Esophagus squamous epithelium (tissue), 5 donors: Measurements from ENCODE around the gene CEP120. TPM values are rescaled to one million over a fixed set of nuclear protein-coding genes. Genes with fewer than 3 reads are reported as not detected.

Experiments used
- DNase-seq: peaks from one replicate; lab custom pipeline; 2025; lab: John Stamatoyannopoulos, UW
- H3K27ac ChIP-seq, 4 donors: fragments of 200-600 bp; sonication (generic); one replicate each; pipeline ENCODE4 v1.5.1; 2016 to 2019; ENCODE audit warnings: mild to moderate bottlenecking in 1 of 4
- H3K27me3 ChIP-seq, 4 donors: fragments of 200-600 bp; sonication (generic); 1 replicate in 3 of 4; 2 replicates in 1 of 4; pipeline versions ENCODE4 v1.5.1 to v1.6.0; 2017 to 2021; ENCODE audit warnings: antibody characterized with exemption in 1 of 4
- H3K36me3 ChIP-seq, 3 donors: fragments of 200-600 bp; sonication (generic); one replicate each; pipeline ENCODE4 v1.5.1; 2016 to 2019
- H3K4me1 ChIP-seq, 3 donors: fragments of 200-600 bp; sonication (generic); one replicate each; pipeline ENCODE4 v1.5.1; 2017 to 2019
- H3K4me3 ChIP-seq, 4 donors: fragments of 200-600 bp; sonication (generic); 1 replicate in 3 of 4; 2 replicates in 1 of 4; pipeline ENCODE4 v1.5.1; 2016 to 2019; ENCODE audit warnings: mild to moderate bottlenecking in 2 of 4, moderate library complexity in 1 of 4
- H3K9me3 ChIP-seq, 3 donors: fragments of 200-600 bp; sonication (generic); one replicate each; pipeline ENCODE4 v1.5.1; 2016 to 2019
- CTCF ChIP-seq, 6 experiments: fragments of 450-650 bp in 4 of 6; fragments of 200-600 bp in 2 of 6; sonication (generic) in 2 of 6; IDR thresholded peaks; one replicate each; pipeline ENCODE4 v1.5.1; 2016 to 2019; ENCODE audit warnings: antibody characterized with exemption in 6 of 6, mild to moderate bottlenecking in 4 of 6, moderate library complexity in 4 of 6
- POLR2A ChIP-seq, 4 donors: fragments of 450-650 bp; IDR thresholded peaks; one replicate each; pipeline ENCODE4 v1.6.1; 2017; ENCODE audit warnings: antibody characterized with exemption in 4 of 4, mild to moderate bottlenecking in 4 of 4, moderate library complexity in 3 of 4
- WGBS, 2 donors: methylation state at CpG; one replicate each; pipeline ENCODE4 v1.1.5; 2018; 5-methylcytosine and 5-hydroxymethylcytosine counted together
- intact Hi-C: fragments of 100-400 bp; cut with DNase I; formaldehyde crosslinking; loops from one replicate; pipeline ENCODE4 v1.15.0; 2022
- total RNA-seq, 4 donors: library from RNA; depleted of rRNA; stranded (reverse); fragments of >200 nt; gene quantifications; one replicate each; pipeline ENCODE4 v1.1.0, GENCODE V29; 2016
- donor health status: DM: yes; HTN: yes; CAD: no.

Gene CEP120
- total RNA-seq, 4 donors from 2014 or later: 7.9 to 12.6 (median 10.1) TPM

GRCh38 chr5:123367739-123368138, 55.5 kb downstream of the CEP120 start:
- peak in 4 of 6 experiments; percentile 14 to 43 (median 23) for TF ChIP-seq CTCF (IDR thresholded peaks at IDR 0.05)
- no peak for TF ChIP-seq POLR2A (IDR thresholded peaks at IDR 0.05)
- 80 to 86% methylated on average over 1 of the region's 1 CpG for WGBS, 2 donors
- no peak overlapping the region for H3K27ac ChIP-seq
- no peaks in the 10 kb centered on the region for H3K9me3 ChIP-seq
- peaks cover 0 to 18% (median 0%) of the 10 kb centered on the region in 3 donors for H3K4me1 ChIP-seq
- DNase-seq: no peak
- H3K36me3 ChIP-seq: peaks cover 0 to 36% (median 0%) of the 10 kb centered on the region in 3 donors
- no peaks in the 10 kb centered on the region for H3K27me3 ChIP-seq
- H3K4me3 ChIP-seq: no peak overlapping the region
- intact Hi-C loops: no loop called here

DNA sequence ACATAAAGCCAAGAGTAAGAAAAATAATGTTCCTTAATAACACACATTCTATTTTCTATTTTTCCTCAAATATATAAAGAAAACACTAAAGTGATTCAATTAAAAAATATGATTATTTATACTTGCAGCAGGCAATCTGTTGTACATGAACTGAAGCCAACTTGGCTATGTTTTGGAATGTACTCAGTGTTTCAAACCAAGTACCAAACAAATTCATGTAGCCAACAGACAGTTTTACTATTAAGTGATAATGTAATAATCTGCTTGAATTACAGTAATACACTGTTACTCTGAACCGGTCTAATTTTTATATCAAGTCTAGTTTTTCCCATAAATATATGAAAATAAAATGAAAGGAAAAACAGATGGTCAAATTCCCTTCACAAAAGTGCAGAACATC, 58.0 kb downstream of the CEP120 start:
- Histone ChIP-seq H3K9me3 (no peaks in the 10 kb centered on the region), H3K36me3 (peaks cover 0 to 23% (median 0%) of the 10 kb centered on the region in 3 donors), H3K27me3 (no peaks in the 10 kb centered on the region), H3K4me3 (no peak overlapping the region), H3K4me1 (peaks cover 0 to 23% (median 0%) of the 10 kb centered on the region in 3 donors), H3K27ac (no peak overlapping the region)
- DNase-seq: no peak
- 53 to 78% methylated on average over 1 of the region's 1 CpG for WGBS, 2 donors
- TF ChIP-seq CTCF (IDR thresholded peaks at IDR 0.05) (no peak), POLR2A (IDR thresholded peaks at IDR 0.05) (no peak)
- intact Hi-C loops: no loop called here

GRCh38 chr5:123364441-123365155, 58.6 kb downstream of the CEP120 start:
- H3K4me3 ChIP-seq: no peak overlapping the region
- 63 to 79% methylated on average over 2 of the region's 2 CpGs for WGBS, 2 donors
- H3K36me3 ChIP-seq: peaks cover 0 to 18% (median 0%) of the 10 kb centered on the region in 3 donors
- H3K4me1 ChIP-seq: peaks cover 0 to 25% (median 0%) of the 10 kb centered on the region in 3 donors
- no peak for DNase-seq
- H3K27me3 ChIP-seq: no peaks in the 10 kb centered on the region
- intact Hi-C loops: no loop called here
- TF ChIP-seq POLR2A (IDR thresholded peaks at IDR 0.05): no peak
- no peak for TF ChIP-seq CTCF (IDR thresholded peaks at IDR 0.05)
- H3K9me3 ChIP-seq: no peaks in the 10 kb centered on the region
- H3K27ac ChIP-seq: no peak overlapping the region

DNA sequence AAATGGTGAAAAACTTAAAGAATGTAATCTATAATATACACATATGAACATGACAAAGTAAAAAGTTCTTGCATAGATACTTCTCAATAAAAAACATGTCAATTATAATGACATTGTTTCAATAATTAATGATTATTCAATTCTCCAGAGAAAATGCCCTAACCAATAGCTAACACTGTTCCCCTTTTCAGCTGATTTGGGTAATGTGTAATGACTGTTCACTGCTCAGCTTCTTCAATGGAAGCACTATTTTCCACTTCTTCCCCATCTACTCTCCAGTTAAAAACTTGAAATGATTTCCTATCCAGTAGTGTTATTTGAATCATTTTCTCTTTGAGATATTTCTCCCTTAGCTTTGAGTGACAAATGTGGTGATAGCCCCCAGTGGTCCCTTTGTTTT, 62.3 kb downstream of the CEP120 start:
- H3K4me3 ChIP-seq: no peak overlapping the region
- H3K36me3 ChIP-seq: peaks cover 0 to 34% (median 0%) of the 10 kb centered on the region in 3 donors
- H3K4me1 ChIP-seq: peaks cover 0 to 18% (median 0%) of the 10 kb centered on the region in 3 donors
- no peak for DNase-seq
- TF ChIP-seq POLR2A (IDR thresholded peaks at IDR 0.05) (no peak), CTCF (IDR thresholded peaks at IDR 0.05) (no peak)
- H3K9me3 ChIP-seq: peaks cover 0 to 4% (median 0%) of the 10 kb centered on the region in 3 donors
- no peak overlapping the region for H3K27ac ChIP-seq
- intact Hi-C loops: no loop called here
- H3K27me3 ChIP-seq: no peaks in the 10 kb centered on the region

DNA sequence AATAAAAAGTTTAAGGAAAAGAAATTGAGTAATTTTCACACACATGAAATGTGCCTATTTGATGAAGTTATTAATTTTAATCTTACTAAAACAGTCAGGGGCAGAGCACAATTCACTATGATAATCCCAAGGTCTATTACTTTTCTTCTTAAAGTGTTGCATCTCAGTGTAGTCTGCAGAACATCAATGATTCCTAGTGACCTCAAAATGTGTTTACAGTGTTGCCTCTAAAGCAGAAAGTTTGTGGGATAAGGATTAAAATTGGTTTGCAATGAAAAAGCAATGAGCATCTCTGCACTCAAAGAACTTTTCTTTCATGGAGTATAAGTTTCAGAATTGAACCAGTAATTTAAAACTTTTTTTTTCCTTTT, 63.0 kb downstream of the CEP120 start:
- Histone ChIP-seq H3K4me1 (peaks cover 0 to 10% (median 0%) of the 10 kb centered on the region in 3 donors), H3K27me3 (no peaks in the 10 kb centered on the region), H3K27ac (no peak overlapping the region), H3K9me3 (peaks cover 0 to 4% (median 0%) of the 10 kb centered on the region in 3 donors), H3K4me3 (no peak overlapping the region), H3K36me3 (peaks cover 0 to 35% (median 0%) of the 10 kb centered on the region in 3 donors)
- intact Hi-C loops: no loop called here
- DNase-seq: no peak
- no peak for TF ChIP-seq CTCF (IDR thresholded peaks at IDR 0.05)
- no peak for TF ChIP-seq POLR2A (IDR thresholded peaks at IDR 0.05)
